NCI-H510A treated with DMSO at 0.1 percent for 48 hours (cell line): ENCODE data around the gene TET1.
"Not testable (repeated sequence)": the region's sequence is repeated elsewhere in the genome, so short reads cannot be mapped to it uniquely, and the experiment has no call there.

Source experiments
- DNase-seq: peaks from one replicate; lab custom pipeline; 2025; lab: John Stamatoyannopoulos, UW

The TET1 gene

GRCh38 chr10:68611227-68611626 lies 51.1 kb downstream of the TET1 start:
- no peak for DNase-seq

GRCh38 chr10:68613974-68614373 lies 53.8 kb downstream of the TET1 start:
- DNase-seq, result not testable (repeated sequence)

- DNase-seq, result not testable (repeated sequence)
These were observed 57.6 kb downstream of the TET1 start for GRCh38 chr10:68617691-68618090.

GRCh38 chr10:68618234-68618633 lies 58.1 kb downstream of the TET1 start:
- no peak for DNase-seq

GRCh38 chr10:68619595-68619994 lies 59.5 kb downstream of the TET1 start:
- DNase-seq, result no peak

- DNase-seq, result no peak
These were observed 65.3 kb downstream of the TET1 start for GRCh38 chr10:68625316-68625921.

- DNase-seq, result no peak
These were observed 68.5 kb downstream of the TET1 start for GRCh38 chr10:68628576-68629127.

- not testable (repeated sequence) for DNase-seq
These were observed 72.1 kb downstream of the TET1 start for GRCh38 chr10:68632271-68632560.

- peak; percentile 16 for DNase-seq
These were observed 73.1 kb downstream of the TET1 start for GRCh38 chr10:68633281-68633680.

- DNase-seq, result no peak
These were observed 73.8 kb downstream of the TET1 start for GRCh38 chr10:68633816-68634466.

GRCh38 chr10:68636335-68636734 lies 76.2 kb downstream of the TET1 start:
- no peak for DNase-seq

GRCh38 chr10:68643550-68643949 lies 83.4 kb downstream of the TET1 start:
- DNase-seq, result not testable (repeated sequence)

- no peak for DNase-seq
These were observed 87.7 kb downstream of the TET1 start for GRCh38 chr10:68647672-68648341.

- no peak for DNase-seq
These were observed 95.5 kb downstream of the TET1 start for GRCh38 chr10:68655620-68656126.

- DNase-seq, result no peak
These were observed 105.7 kb downstream of the TET1 start for GRCh38 chr10:68665841-68666240.

GRCh38 chr10:68666280-68666760 lies 106.2 kb downstream of the TET1 start:
- DNase-seq, result no peak

GRCh38 chr10:68668231-68668630 lies 108.1 kb downstream of the TET1 start:
- DNase-seq, result no peak

GRCh38 chr10:68668972-68669371 lies 108.8 kb downstream of the TET1 start:
- DNase-seq, result no peak

- no peak for DNase-seq
These were observed 124.3 kb downstream of the TET1 start for GRCh38 chr10:68684413-68684812.

GRCh38 chr10:68696018-68696417 lies 135.9 kb downstream of the TET1 start:
- DNase-seq, result no peak

GRCh38 chr10:68697106-68697505 lies 137.0 kb downstream of the TET1 start:
- DNase-seq, result no peak

- DNase-seq, result no peak
These were observed 140.1 kb downstream of the TET1 start for GRCh38 chr10:68700197-68700596.

GRCh38 chr10:68705548-68705947 lies 145.4 kb downstream of the TET1 start:
- no peak for DNase-seq
